Spleen (tissue), 7 donors: ENCODE data around the gene GPR107.

Experiments used
- POLR2A ChIP-seq, 3 donors: fragments of 450-650 bp; IDR thresholded peaks; one replicate each; pipeline ENCODE4 v1.5.1; 2017; ENCODE audit warnings: antibody characterized with exemption in 3 of 3, mild to moderate bottlenecking in 1 of 3
- POLR2AphosphoS5 ChIP-seq, 3 donors: sonication (generic); formaldehyde crosslinking; IDR thresholded peaks; one replicate each; pipeline ENCODE4 v1.5.1; 2017; ENCODE audit warnings: antibody characterized with exemption in 3 of 3
- TF ChIP-seq, protein P1 (sequence below), 11 experiments: fragments of 200-600 bp in 7 of 11; fragments of 450-650 bp in 4 of 11; sonication (generic) in 4 of 11; IDR thresholded peaks in 8 of 11; conservative IDR thresholded peaks in 3 of 11; 1 replicate in 7 of 11; 2 replicates in 4 of 11; pipeline versions ENCODE4 v1.4.0 to v1.8.0; 2016 to 2021; ENCODE audit warnings: antibody characterized with exemption in 11 of 11, inconsistent platforms in 4 of 11, mild to moderate bottlenecking in 1 of 11
- donor health status: DM: no; HTN: no; CAD: no; lungs with moderate emphysema.
- donor health status: DM: no; HTN: no; CAD: no.
- donor health status: DM: no; HTN: no; CAD: no.

DNA sequence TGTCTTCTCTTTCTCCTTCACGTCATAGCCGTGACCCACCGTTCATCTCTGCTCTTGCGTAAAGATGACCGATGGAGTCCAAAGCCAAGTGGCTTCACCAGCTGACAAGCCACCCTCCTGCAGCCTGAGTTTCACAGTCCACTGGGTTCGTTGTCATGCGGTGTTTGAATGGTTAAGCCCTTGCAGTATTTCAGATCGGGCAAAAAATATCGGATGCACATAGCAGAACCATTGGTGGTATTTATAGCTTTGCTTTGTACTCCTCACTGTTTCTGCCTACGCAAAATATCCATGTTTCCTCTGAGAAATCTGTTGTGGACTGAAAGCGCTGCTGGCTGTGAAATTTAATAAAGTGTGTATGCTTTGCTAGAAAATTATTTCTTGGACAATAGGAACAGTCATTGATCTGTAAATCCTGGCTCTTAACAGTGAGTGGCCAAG lies 84.0 kb downstream of the GPR107 start:
- TF ChIP-seq, protein P1, sequence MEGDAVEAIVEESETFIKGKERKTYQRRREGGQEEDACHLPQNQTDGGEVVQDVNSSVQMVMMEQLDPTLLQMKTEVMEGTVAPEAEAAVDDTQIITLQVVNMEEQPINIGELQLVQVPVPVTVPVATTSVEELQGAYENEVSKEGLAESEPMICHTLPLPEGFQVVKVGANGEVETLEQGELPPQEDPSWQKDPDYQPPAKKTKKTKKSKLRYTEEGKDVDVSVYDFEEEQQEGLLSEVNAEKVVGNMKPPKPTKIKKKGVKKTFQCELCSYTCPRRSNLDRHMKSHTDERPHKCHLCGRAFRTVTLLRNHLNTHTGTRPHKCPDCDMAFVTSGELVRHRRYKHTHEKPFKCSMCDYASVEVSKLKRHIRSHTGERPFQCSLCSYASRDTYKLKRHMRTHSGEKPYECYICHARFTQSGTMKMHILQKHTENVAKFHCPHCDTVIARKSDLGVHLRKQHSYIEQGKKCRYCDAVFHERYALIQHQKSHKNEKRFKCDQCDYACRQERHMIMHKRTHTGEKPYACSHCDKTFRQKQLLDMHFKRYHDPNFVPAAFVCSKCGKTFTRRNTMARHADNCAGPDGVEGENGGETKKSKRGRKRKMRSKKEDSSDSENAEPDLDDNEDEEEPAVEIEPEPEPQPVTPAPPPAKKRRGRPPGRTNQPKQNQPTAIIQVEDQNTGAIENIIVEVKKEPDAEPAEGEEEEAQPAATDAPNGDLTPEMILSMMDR (IDR thresholded peaks at IDR 0.05 in 8 of 11, conservative IDR thresholded peaks at IDR 0.05 in 3 of 11), result no peak
- TF ChIP-seq POLR2A (IDR thresholded peaks at IDR 0.05), result no peak
- TF ChIP-seq POLR2AphosphoS5 (IDR thresholded peaks at IDR 0.05), result no peak
